Liver (tissue), 9 donors: ENCODE data around the gene GHDC. TPM values are rescaled to one million over a fixed set of nuclear protein-coding genes. Genes with fewer than 3 reads are reported as not detected.
A peak's percentile ranks its signal among the peaks of the same experiment; 100 is the strongest.

Source experiments
- DNase-seq: peaks from one replicate; pipeline ENCODE4 v3.0.0-alpha.2; 2017; ENCODE audit warnings: low spot score
- H3K27ac ChIP-seq, 2 donors: one replicate each; pipeline ENCODE4 v1.7.0; 2013; ENCODE audit warnings: inconsistent platforms in 2 of 2, low read length in 2 of 2, control low read depth in 1 of 2, low read depth in 1 of 2, mild to moderate bottlenecking in 1 of 2
- H3K27me3 ChIP-seq, 4 donors: one replicate each; pipeline versions ENCODE4 v1.6.1 to v1.7.0; 2013; ENCODE audit warnings: low read length in 3 of 4, inconsistent platforms in 1 of 4, mild to moderate bottlenecking in 1 of 4, moderate library complexity in 1 of 4; ENCODE audit not compliant: control insufficient read depth in 4 of 4, insufficient read depth in 4 of 4
- H3K36me3 ChIP-seq, 4 donors: one replicate each; pipeline versions ENCODE4 v1.6.1 to v1.7.0; 2013; ENCODE audit warnings: low read length in 3 of 4, mild to moderate bottlenecking in 3 of 4, low read depth in 1 of 4, moderate library complexity in 1 of 4; ENCODE audit not compliant: control insufficient read depth in 4 of 4, insufficient read depth in 3 of 4
- H3K4me1 ChIP-seq, 4 donors: one replicate each; pipeline versions ENCODE4 v1.6.1 to v1.7.0; 2013; ENCODE audit warnings: low read length in 3 of 4, mild to moderate bottlenecking in 3 of 4, moderate library complexity in 1 of 4; ENCODE audit not compliant: control insufficient read depth in 4 of 4, insufficient read depth in 4 of 4
- H3K4me3 ChIP-seq, 3 donors: one replicate each; pipeline versions ENCODE4 v1.6.1 to v1.7.0; 2013; ENCODE audit warnings: low read length in 3 of 3, control low read depth in 1 of 3, low read depth in 1 of 3, mild to moderate bottlenecking in 1 of 3
- H3K9ac ChIP-seq, 2 donors: one replicate each; pipeline ENCODE4 v1.7.0; 2013; ENCODE audit warnings: low read length in 2 of 2, mild to moderate bottlenecking in 2 of 2, moderate library complexity in 2 of 2, control low read depth in 1 of 2, low read depth in 1 of 2
- H3K9me3 ChIP-seq, 4 donors: one replicate each; pipeline versions ENCODE4 v1.6.1 to v1.7.0; 2013; ENCODE audit warnings: low read length in 3 of 4; ENCODE audit not compliant: control insufficient read depth in 4 of 4
- ATF3 ChIP-seq: IDR thresholded peaks from 2 replicates; pipeline ENCODE4 v1.6.1; 2016; ENCODE audit warnings: antibody characterized with exemption
- CTCF ChIP-seq: fragments of 150-350 bp; IDR thresholded peaks from 2 replicates; pipeline ENCODE4 v1.5.1; 2017; ENCODE audit warnings: improper control_type of control experiment, low read depth, low read length; ENCODE audit not compliant: missing input control
- EGR1 ChIP-seq, 2 donors: IDR thresholded peaks; 2 replicates each; pipeline ENCODE4 v1.6.1; 2016 to 2018; ENCODE audit warnings: antibody characterized with exemption in 2 of 2, low read depth in 2 of 2
- FOXA1 ChIP-seq: IDR thresholded peaks from 2 replicates; pipeline ENCODE4 v1.6.1; 2016; ENCODE audit warnings: antibody characterized with exemption
- FOXA2 ChIP-seq: IDR thresholded peaks from 2 replicates; pipeline ENCODE4 v1.6.1; 2016; ENCODE audit warnings: antibody characterized with exemption
- GABPA ChIP-seq, 2 donors: IDR thresholded peaks in 1 of 2; conservative IDR thresholded peaks in 1 of 2; 2 replicates each; pipeline ENCODE4 v1.6.1; 2016; ENCODE audit warnings: antibody characterized with exemption in 2 of 2, mild to moderate bottlenecking in 1 of 2, moderate library complexity in 1 of 2
- HNF4A ChIP-seq, 2 donors: conservative IDR thresholded peaks; 2 replicates each; pipeline ENCODE4 v1.6.1; 2016; ENCODE audit warnings: antibody characterized with exemption in 2 of 2, mild to moderate bottlenecking in 2 of 2
- HNF4G ChIP-seq: IDR thresholded peaks from 2 replicates; pipeline ENCODE4 v1.6.1; 2016; ENCODE audit warnings: antibody characterized with exemption
- JUND ChIP-seq, 2 donors: IDR thresholded peaks; 2 replicates each; pipeline ENCODE4 v1.6.1; 2016; ENCODE audit warnings: antibody characterized with exemption in 2 of 2
- NR2F2 ChIP-seq: IDR thresholded peaks from 2 replicates; pipeline ENCODE4 v1.6.1; 2016; ENCODE audit warnings: antibody characterized with exemption
- RAD21 ChIP-seq, 2 donors: IDR thresholded peaks; 2 replicates each; pipeline ENCODE4 v1.6.1; 2016; ENCODE audit warnings: antibody characterized with exemption in 2 of 2, mild to moderate bottlenecking in 2 of 2
- REST ChIP-seq: IDR thresholded peaks from 2 replicates; pipeline ENCODE4 v1.6.1; 2016; ENCODE audit warnings: antibody characterized with exemption, mild to moderate bottlenecking
- RXRA ChIP-seq, 2 donors: IDR thresholded peaks; 2 replicates each; pipeline ENCODE4 v1.6.1; 2017 to 2018; ENCODE audit warnings: antibody characterized with exemption in 2 of 2, mild to moderate bottlenecking in 1 of 2
- SP1 ChIP-seq: IDR thresholded peaks from 2 replicates; pipeline ENCODE4 v1.6.1; 2018; ENCODE audit warnings: antibody characterized with exemption, mild to moderate bottlenecking
- YY1 ChIP-seq: IDR thresholded peaks from 2 replicates; pipeline ENCODE4 v1.6.1; 2016; ENCODE audit warnings: antibody characterized with exemption, mild to moderate bottlenecking
- ZBTB33 ChIP-seq: IDR thresholded peaks from 2 replicates; pipeline ENCODE4 v1.6.1; 2016; ENCODE audit warnings: antibody characterized with exemption
- WGBS: extraction: QIAGEN DNeasy Blood & Tissue Kit; methylation state at CpG from one replicate; pipeline ENCODE4 v1.1.7; 2013; 5-methylcytosine and 5-hydroxymethylcytosine counted together
- polyA plus RNA-seq, 2 donors: library from polyadenylated mRNA; stranded (reverse) in 1 of 2; unstranded in 1 of 2; fragments of 200-250 nt in 1 of 2; fragments of >200 nt in 1 of 2; fragmentation: Nextera tagmentation in 1 of 2; extraction: Ambion mirVana in 1 of 2; gene quantifications; one replicate each; pipeline versions ENCODE4 v1.2.1 to v1.2.3, GENCODE V29; 2013 to 2015
- total RNA-seq, 2 donors: library from RNA; depleted of rRNA; stranded (reverse); fragments of >200 nt; gene quantifications; one replicate each; pipeline ENCODE4 v1.2.3, GENCODE V29; 2014
- donor health status: healthy.
- donor health status: healthy.
- donor health status: healthy.
- donor health status: healthy.
- donor health status: healthy.

Gene GHDC
- total and polyA plus RNA-seq, 4 donors: 10.0 to 17.6 (median 12.3) TPM

- Histone ChIP-seq H3K27ac (no peak overlapping the region), H3K9ac (no peak overlapping the region), H3K36me3 (no peaks in the 10 kb centered on the region), H3K4me3 (peak overlapping the region in 1 of 3 donors; percentile 31), H3K4me1 (peaks cover 6 to 31% (median 17%) of the 10 kb centered on the region in 4 donors), H3K27me3 (peaks cover 0 to 3% (median 0%) of the 10 kb centered on the region in 4 donors), H3K9me3 (no peaks in the 10 kb centered on the region)
- WGBS: 5% methylated on average over 33 of the region's 33 CpGs
- no peak for DNase-seq
- TF ChIP-seq REST (peak; percentile 70), HNF4G (no peak)
Measured at GRCh38 chr17:42180411-42180921, 13.8 kb downstream of the GHDC start.

GRCh38 chr17:42179911-42180410, 14.3 kb downstream of the GHDC start:
- H3K4me3 ChIP-seq: no peak overlapping the region
- DNase-seq: peak; percentile 54
- WGBS: 15% methylated on average over 20 of the region's 20 CpGs
- TF ChIP-seq GABPA (IDR thresholded peaks at IDR 0.05 in 1 of 2, conservative IDR thresholded peaks at IDR 0.05 in 1 of 2): no peak
- no peak for TF ChIP-seq NR2F2
- peak; percentile 99 for TF ChIP-seq REST
- no peak for TF ChIP-seq SP1
- no peak for TF ChIP-seq FOXA2
- TF ChIP-seq FOXA1: no peak
- no peak for TF ChIP-seq HNF4G
- peaks cover 0 to 3% (median 0%) of the 10 kb centered on the region in 4 donors for H3K27me3 ChIP-seq
- H3K27ac ChIP-seq: no peak overlapping the region
- no peak overlapping the region for H3K9ac ChIP-seq
- peaks cover 6 to 31% (median 17%) of the 10 kb centered on the region in 4 donors for H3K4me1 ChIP-seq
- H3K36me3 ChIP-seq: no peaks in the 10 kb centered on the region
- H3K9me3 ChIP-seq: no peaks in the 10 kb centered on the region

- WGBS: 34% methylated on average over 1 of the region's 1 CpG
- TF ChIP-seq ATF3 (no peak), CTCF (no peak), EGR1 (IDR thresholded peaks at IDR 0.05; ENCODE audit: low read depth in 2 of 2) (no peak), YY1 (no peak), HNF4G (no peak), NR2F2 (no peak), GABPA (IDR thresholded peaks at IDR 0.05 in 1 of 2, conservative IDR thresholded peaks at IDR 0.05 in 1 of 2) (no peak), RXRA (IDR thresholded peaks at IDR 0.05) (no peak), ZBTB33 (no peak), FOXA1 (no peak), JUND (IDR thresholded peaks at IDR 0.05) (no peak), HNF4A (conservative IDR thresholded peaks at IDR 0.05) (no peak), SP1 (no peak), RAD21 (IDR thresholded peaks at IDR 0.05) (no peak)
Measured at GRCh38 chr17:42179335-42179734, 15.0 kb downstream of the GHDC start.

More at GRCh38 chr17:42179335-42179734, 15.0 kb downstream of the GHDC start:
- no peaks in the 10 kb centered on the region for H3K36me3 ChIP-seq
- H3K27ac ChIP-seq: no peak overlapping the region
- H3K9me3 ChIP-seq: no peaks in the 10 kb centered on the region
- peaks cover 0 to 3% (median 0%) of the 10 kb centered on the region in 4 donors for H3K27me3 ChIP-seq
- no peak for DNase-seq
- H3K4me1 ChIP-seq: peaks cover 6 to 28% (median 15%) of the 10 kb centered on the region in 4 donors
- H3K9ac ChIP-seq: no peak overlapping the region
- no peak overlapping the region for H3K4me3 ChIP-seq
